ENCODE measurements around the gene TXNRD2. TPM values are rescaled to one million over a fixed set of nuclear protein-coding genes. Genes with fewer than 3 reads are reported as not detected.

The TXNRD2 gene
- total RNA-seq, 1 donor, result 19.5 TPM

GRCh38 chr22:19979712-19980493 is 38.3 kb upstream of the TXNRD2 start:
- H3K4me3 ChIP-seq (ENCODE audit: insufficient read depth, low read length), result no peak overlapping the region
- H3K27me3 ChIP-seq (ENCODE audit: insufficient read depth, low read length), result no peaks in the 10 kb centered on the region
- peaks cover 29% of the 10 kb centered on the region for H4K20me1 ChIP-seq (ENCODE audit: insufficient read depth, low read length)
- peaks cover 10% of the 10 kb centered on the region for H3K4me1 ChIP-seq (ENCODE audit: insufficient read depth, low read length)
- no peak for TF ChIP-seq CTCF (IDR thresholded peaks at IDR 0.05; ENCODE audit: extremely low read depth, low read depth, low read length)
- H2AFZ ChIP-seq (ENCODE audit: low read length), result no peak overlapping the region
- peak; percentile 62 for DNase-seq (ENCODE audit: insufficient read length, low spot score, missing footprints)
- H3K4me2 ChIP-seq (ENCODE audit: insufficient read depth, low read length), result no peak overlapping the region
- H3K9me3 ChIP-seq (ENCODE audit: low read depth, low read length), result no peaks in the 10 kb centered on the region
- no peak overlapping the region for H3K27ac ChIP-seq (ENCODE audit: low read depth, low read length)
- no peaks in the 10 kb centered on the region for H3K36me3 ChIP-seq (ENCODE audit: insufficient read depth, low read length)
- peaks cover 8% of the 10 kb centered on the region for H3K79me2 ChIP-seq (ENCODE audit: insufficient read depth, low read length)

GRCh38 chr22:19978748-19979147 is 37.1 kb upstream of the TXNRD2 start:
- peaks cover 3% of the 10 kb centered on the region for H3K79me2 ChIP-seq (ENCODE audit: insufficient read depth, low read length)
- TF ChIP-seq CTCF (IDR thresholded peaks at IDR 0.05; ENCODE audit: extremely low read depth, low read depth, low read length), result no peak
- no peak for DNase-seq (ENCODE audit: insufficient read length, low spot score, missing footprints)
- H2AFZ ChIP-seq (ENCODE audit: low read length), result no peak overlapping the region
- no peak overlapping the region for H3K27ac ChIP-seq (ENCODE audit: low read depth, low read length)
- no peak overlapping the region for H3K4me3 ChIP-seq (ENCODE audit: insufficient read depth, low read length)
- H3K4me2 ChIP-seq (ENCODE audit: insufficient read depth, low read length), result no peak overlapping the region
- no peaks in the 10 kb centered on the region for H3K9me3 ChIP-seq (ENCODE audit: low read depth, low read length)
- H3K27me3 ChIP-seq (ENCODE audit: insufficient read depth, low read length), result no peaks in the 10 kb centered on the region
- peaks cover 24% of the 10 kb centered on the region for H4K20me1 ChIP-seq (ENCODE audit: insufficient read depth, low read length)
- no peaks in the 10 kb centered on the region for H3K36me3 ChIP-seq (ENCODE audit: insufficient read depth, low read length)
- peaks cover under 1% of the 10 kb centered on the region for H3K4me1 ChIP-seq (ENCODE audit: insufficient read depth, low read length)

- Histone ChIP-seq H3K27me3 (ENCODE audit: insufficient read depth, low read length) (no peaks in the 10 kb centered on the region), H3K4me3 (ENCODE audit: insufficient read depth, low read length) (no peak overlapping the region), H4K20me1 (ENCODE audit: insufficient read depth, low read length) (peaks cover 12% of the 10 kb centered on the region), H3K79me2 (ENCODE audit: insufficient read depth, low read length) (no peaks in the 10 kb centered on the region), H2AFZ (ENCODE audit: low read length) (no peak overlapping the region), H3K36me3 (ENCODE audit: insufficient read depth, low read length) (no peaks in the 10 kb centered on the region), H3K4me1 (ENCODE audit: insufficient read depth, low read length) (no peaks in the 10 kb centered on the region), H3K9me3 (ENCODE audit: low read depth, low read length) (no peaks in the 10 kb centered on the region), H3K27ac (ENCODE audit: low read depth, low read length) (no peak overlapping the region), H3K4me2 (ENCODE audit: insufficient read depth, low read length) (no peak overlapping the region)
- no peak for DNase-seq (ENCODE audit: insufficient read length, low spot score, missing footprints)
- no peak for TF ChIP-seq CTCF (IDR thresholded peaks at IDR 0.05; ENCODE audit: extremely low read depth, low read depth, low read length)
These were observed 36.0 kb upstream of the TXNRD2 start for GRCh38 chr22:19977296-19978243.

- H4K20me1 ChIP-seq (ENCODE audit: insufficient read depth, low read length), result peaks cover 11% of the 10 kb centered on the region
- no peak overlapping the region for H2AFZ ChIP-seq (ENCODE audit: low read length)
- no peak overlapping the region for H3K4me3 ChIP-seq (ENCODE audit: insufficient read depth, low read length)
- H3K9me3 ChIP-seq (ENCODE audit: low read depth, low read length), result no peaks in the 10 kb centered on the region
- H3K4me2 ChIP-seq (ENCODE audit: insufficient read depth, low read length), result no peak overlapping the region
- no peaks in the 10 kb centered on the region for H3K36me3 ChIP-seq (ENCODE audit: insufficient read depth, low read length)
- H3K27ac ChIP-seq (ENCODE audit: low read depth, low read length), result no peak overlapping the region
- no peak for DNase-seq (ENCODE audit: insufficient read length, low spot score, missing footprints)
- H3K4me1 ChIP-seq (ENCODE audit: insufficient read depth, low read length), result no peaks in the 10 kb centered on the region
- TF ChIP-seq CTCF (IDR thresholded peaks at IDR 0.05; ENCODE audit: extremely low read depth, low read depth, low read length), result no peak
- no peaks in the 10 kb centered on the region for H3K27me3 ChIP-seq (ENCODE audit: insufficient read depth, low read length)
- no peaks in the 10 kb centered on the region for H3K79me2 ChIP-seq (ENCODE audit: insufficient read depth, low read length)
These were observed 35.1 kb upstream of the TXNRD2 start for GRCh38 chr22:19976671-19977070.

All from osteoblast (primary cell).